GM13976 (cell line): ENCODE measurements around the gene DNAH14.

ENCODE experiments used
- DNase-seq: peaks from one replicate; pipeline ENCODE4 v3.0.0; 2012; ENCODE audit warnings: low spot score
- CTCF ChIP-seq: IDR thresholded peaks from 2 replicates; pipeline ENCODE4 v1.5.1; 2012; ENCODE audit warnings: borderline replicate concordance, mild to moderate bottlenecking; ENCODE audit not compliant: insufficient read depth; ENCODE audit errors: extremely low read depth, missing control alignments, control extremely low read depth
- in situ Hi-C: fragments of 300-500 bp; cut with MboI; formaldehyde crosslinking; loops from one replicate; pipeline ENCODE4 v1.12.0; 2022; ENCODE audit warnings: low sequenced_read_pairs, mixed read lengths, inconsistent platforms; ENCODE audit not compliant: unreplicated experiment

The DNAH14 gene

GRCh38 chr1:225242611-225243010 lies 313.1 kb downstream of the DNAH14 start:
- DNase-seq: no peak
- in situ Hi-C loops: no loop called here
- no peak for TF ChIP-seq CTCF

DNA sequence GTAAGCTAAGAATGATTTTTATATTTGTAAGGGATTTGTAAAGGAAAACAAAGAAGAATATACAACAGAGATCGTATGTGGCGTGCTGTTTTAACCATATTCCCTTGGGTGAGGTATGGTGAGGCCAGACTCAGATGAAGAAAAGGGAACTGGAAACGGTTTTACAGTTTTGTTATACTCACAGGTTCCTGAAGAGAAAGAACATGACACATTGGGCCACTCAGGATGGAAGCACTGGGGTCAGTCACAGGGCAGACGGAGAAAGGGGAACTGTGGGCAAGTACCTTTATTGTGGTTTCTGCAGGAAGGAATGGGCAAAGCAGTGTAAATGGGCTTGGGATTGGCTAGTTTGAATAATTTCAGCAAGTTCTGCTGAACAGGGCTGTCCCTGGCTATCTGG lies 321.0 kb downstream of the DNAH14 start:
- TF ChIP-seq CTCF: no peak
- in situ Hi-C loops: no loop called here
- no peak for DNase-seq

DNA sequence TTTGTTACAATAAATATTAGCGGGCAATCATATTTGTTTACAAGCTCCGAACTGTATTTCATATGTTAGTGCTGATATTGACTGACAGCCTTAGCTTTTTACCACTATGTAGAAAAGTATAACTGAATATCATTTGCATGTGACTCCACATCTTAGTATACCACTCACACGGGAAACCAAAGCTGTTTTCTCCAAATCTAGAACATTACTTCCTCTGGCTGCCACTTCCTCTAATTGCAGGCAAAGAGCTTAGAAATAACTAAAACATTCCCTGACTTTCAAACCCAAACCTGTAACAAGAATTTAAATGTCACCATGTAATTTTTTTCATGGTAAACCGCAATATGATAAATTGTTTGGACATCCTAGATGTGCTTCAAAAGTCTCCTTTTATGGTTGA lies 323.7 kb downstream of the DNAH14 start:
- no peak for TF ChIP-seq CTCF
- in situ Hi-C loops: no loop called here
- no peak for DNase-seq

GRCh38 chr1:225253784-225254183 lies 324.3 kb downstream of the DNAH14 start:
- no peak for TF ChIP-seq CTCF
- DNase-seq: no peak
- in situ Hi-C loops: no loop called here

GRCh38 chr1:225254676-225255075 lies 325.2 kb downstream of the DNAH14 start:
- TF ChIP-seq CTCF: no peak
- DNase-seq: no peak
- in situ Hi-C loops: no loop called here

DNA sequence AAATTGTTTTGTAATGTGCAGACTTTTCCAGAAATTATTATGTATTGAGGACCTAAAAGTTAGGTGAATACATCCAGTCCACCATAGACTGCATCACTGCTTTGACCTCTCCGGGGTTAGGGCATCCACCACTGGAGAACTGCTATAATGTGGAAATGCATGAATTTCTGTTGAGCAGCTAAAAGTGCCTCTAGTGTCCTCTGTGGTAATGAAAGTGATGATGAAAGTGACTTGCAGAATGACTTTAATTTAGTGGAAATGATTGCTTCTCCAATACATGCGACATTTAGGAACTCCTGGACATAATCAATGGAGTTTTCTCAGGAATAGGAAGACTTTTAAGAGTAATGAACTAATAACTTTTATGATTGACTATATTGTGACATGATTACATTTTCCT lies 327.6 kb downstream of the DNAH14 start:
- no peak for TF ChIP-seq CTCF
- DNase-seq: no peak
- in situ Hi-C loops: no loop called here

DNA sequence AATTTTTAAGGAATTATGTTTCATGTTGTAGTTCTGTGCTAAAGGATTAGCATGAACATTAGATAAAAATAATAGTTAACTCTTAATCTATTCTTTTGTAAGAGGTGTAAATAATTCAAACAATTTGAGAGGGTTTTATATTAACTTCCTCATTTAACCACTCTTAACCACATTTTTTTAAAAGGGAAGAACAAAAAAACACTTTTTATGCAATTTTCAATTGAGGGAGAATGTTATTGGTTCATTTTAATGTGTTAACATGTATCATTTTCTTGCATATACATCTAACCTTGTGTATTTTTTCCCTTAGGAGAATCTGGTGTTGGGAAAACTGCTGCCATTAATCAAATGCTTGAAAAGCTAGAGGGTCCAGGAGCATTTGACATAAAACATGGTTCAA lies 329.3 kb downstream of the DNAH14 start:
- in situ Hi-C loops: no loop called here
- no peak for TF ChIP-seq CTCF

More for the DNA sequence above, 329.3 kb downstream of the DNAH14 start:
- no peak for DNase-seq
